WERI-Rb-1 (cell line): Measurements from ENCODE around the gene HORMAD2.
"Not testable (repeated sequence)": the region's sequence is repeated elsewhere in the genome, so short reads cannot be mapped to it uniquely, and the experiment has no call there.

Source experiments
- DNase-seq: peaks from one replicate; pipeline ENCODE4 v3.0.0-alpha.2; 2020
- H3K27ac ChIP-seq: fragments of 250-450 bp; sonication (Bioruptor Pico); 2 replicates; pipeline ENCODE4 v1.5.1; 2020; ENCODE audit warnings: mild to moderate bottlenecking, moderate library complexity
- H3K27me3 ChIP-seq: fragments of 250-450 bp; sonication (Bioruptor Pico); 2 replicates; pipeline ENCODE4 v1.5.1; 2021; ENCODE audit warnings: mild to moderate bottlenecking, low read depth, moderate library complexity; ENCODE audit not compliant: insufficient read depth, severe bottlenecking
- H3K36me3 ChIP-seq: fragments of 250-450 bp; sonication (Bioruptor Pico); 2 replicates; pipeline ENCODE4 v1.5.1; 2020; ENCODE audit warnings: mild to moderate bottlenecking, moderate library complexity
- H3K4me3 ChIP-seq: 2 replicates; pipeline ENCODE4 v1.5.1; 2011; ENCODE audit warnings: low read depth, mild to moderate bottlenecking, control low read depth, low read length
- H3K9me3 ChIP-seq: fragments of 250-450 bp; sonication (Bioruptor Pico); 2 replicates; pipeline ENCODE4 v1.5.1; 2021; ENCODE audit warnings: mild to moderate bottlenecking, moderate library complexity; ENCODE audit not compliant: severe bottlenecking
- CTCF ChIP-seq: IDR thresholded peaks from 2 replicates; pipeline ENCODE4 v1.5.1; 2011; ENCODE audit warnings: low read depth, mild to moderate bottlenecking, control low read depth, inconsistent platforms, low read length

The HORMAD2 gene

GRCh38 chr22:30212996-30213441, 132.8 kb downstream of the HORMAD2 start:
- no peaks in the 10 kb centered on the region for H3K36me3 ChIP-seq
- no peak for DNase-seq
- H3K4me3 ChIP-seq: no peak overlapping the region
- no peak overlapping the region for H3K27ac ChIP-seq
- no peaks in the 10 kb centered on the region for H3K27me3 ChIP-seq
- no peaks in the 10 kb centered on the region for H3K9me3 ChIP-seq
- TF ChIP-seq CTCF: no peak

GRCh38 chr22:30214703-30215407, 134.6 kb downstream of the HORMAD2 start:
- no peaks in the 10 kb centered on the region for H3K36me3 ChIP-seq
- H3K9me3 ChIP-seq: no peaks in the 10 kb centered on the region
- no peaks in the 10 kb centered on the region for H3K27me3 ChIP-seq
- no peak overlapping the region for H3K4me3 ChIP-seq
- TF ChIP-seq CTCF: no peak
- DNase-seq: no peak
- no peak overlapping the region for H3K27ac ChIP-seq

- DNase-seq, H3K27me3 ChIP-seq, H3K9me3 ChIP-seq, H3K36me3 ChIP-seq, H3K4me3 ChIP-seq, H3K27ac ChIP-seq: not testable (repeated sequence)
Observed at GRCh38 chr22:30216272-30216671, 136.0 kb downstream of the HORMAD2 start.

GRCh38 chr22:30216710-30217109, 136.4 kb downstream of the HORMAD2 start:
- Histone ChIP-seq H3K36me3 (no peaks in the 10 kb centered on the region), H3K4me3 (no peak overlapping the region), H3K27me3 (no peaks in the 10 kb centered on the region), H3K27ac (no peak overlapping the region), H3K9me3 (no peaks in the 10 kb centered on the region)
- DNase-seq: no peak
- no peak for TF ChIP-seq CTCF

- H3K9me3 ChIP-seq: no peaks in the 10 kb centered on the region
- no peak for DNase-seq
- H3K4me3 ChIP-seq: no peak overlapping the region
- H3K36me3 ChIP-seq: no peaks in the 10 kb centered on the region
- H3K27me3 ChIP-seq: no peaks in the 10 kb centered on the region
- no peak for TF ChIP-seq CTCF
- H3K27ac ChIP-seq: no peak overlapping the region
Observed at GRCh38 chr22:30217698-30218560, 137.7 kb downstream of the HORMAD2 start.

GRCh38 chr22:30219049-30219654, 138.9 kb downstream of the HORMAD2 start:
- H3K4me3 ChIP-seq: no peak overlapping the region
- H3K27ac ChIP-seq: no peak overlapping the region
- H3K9me3 ChIP-seq: no peaks in the 10 kb centered on the region
- no peaks in the 10 kb centered on the region for H3K27me3 ChIP-seq
- DNase-seq: no peak
- no peaks in the 10 kb centered on the region for H3K36me3 ChIP-seq
- TF ChIP-seq CTCF: 0 out of 2 replicates have a peak, but pooled peaks have one; percentile 16
